KMS-11 (cell line): Measurements from ENCODE around the gene LCORL.

Source experiments
- H2AFZ ChIP-seq: fragments of 200-600 bp; sonication (generic); 2 replicates; pipeline ENCODE4 v1.6.1; 2016; ENCODE audit warnings: antibody characterized with exemption, mixed run types, low read depth
- H3K27ac ChIP-seq: fragments of 200-600 bp; sonication (generic); 2 replicates; pipeline ENCODE4 v1.6.1; 2016; ENCODE audit warnings: mild to moderate bottlenecking, mixed run types
- H3K27me3 ChIP-seq: fragments of 200-600 bp; sonication (generic); 2 replicates; pipeline ENCODE4 v1.6.1; 2017; ENCODE audit warnings: mild to moderate bottlenecking, low read depth, mixed run types, moderate library complexity; ENCODE audit not compliant: insufficient read depth
- H3K36me3 ChIP-seq: fragments of 200-600 bp; sonication (generic); 2 replicates; pipeline ENCODE4 v1.6.1; 2017; ENCODE audit warnings: mild to moderate bottlenecking, mixed run types; ENCODE audit not compliant: insufficient read depth
- H3K4me1 ChIP-seq: fragments of 200-600 bp; sonication (generic); 2 replicates; pipeline ENCODE4 v1.6.1; 2016; ENCODE audit warnings: mild to moderate bottlenecking, low read depth, mixed run types; ENCODE audit not compliant: poor library complexity, severe bottlenecking
- H3K4me2 ChIP-seq: fragments of 200-600 bp; sonication (generic); 2 replicates; pipeline ENCODE4 v1.7.0; 2016; ENCODE audit warnings: mild to moderate bottlenecking, mixed run types
- H3K4me3 ChIP-seq: fragments of 200-600 bp; sonication (generic); IDR thresholded peaks from 2 replicates; pipeline ENCODE4 v1.6.1; 2017; ENCODE audit warnings: low read depth, low read length, mixed read lengths; ENCODE audit not compliant: insufficient read depth
- H3K79me2 ChIP-seq: fragments of 200-600 bp; sonication (generic); 2 replicates; pipeline ENCODE4 v1.6.1; 2016; ENCODE audit warnings: low read depth, mixed run types; ENCODE audit not compliant: insufficient read depth
- H3K9ac ChIP-seq: fragments of 200-600 bp; sonication (generic); 2 replicates; pipeline ENCODE4 v1.6.1; 2016; ENCODE audit warnings: mild to moderate bottlenecking, mixed run types
- H4K20me1 ChIP-seq: fragments of 200-600 bp; sonication (generic); 2 replicates; pipeline ENCODE4 v1.6.1; 2016; ENCODE audit warnings: mild to moderate bottlenecking, mixed run types; ENCODE audit not compliant: insufficient read depth
- CTCF ChIP-seq: fragments of 200-600 bp; sonication (generic); conservative IDR thresholded peaks from 2 replicates; pipeline ENCODE4 v1.6.1; 2017; ENCODE audit warnings: low read depth, mild to moderate bottlenecking, antibody characterized with exemption, low read length, moderate library complexity, mixed read lengths

LCORL gene

DNA sequence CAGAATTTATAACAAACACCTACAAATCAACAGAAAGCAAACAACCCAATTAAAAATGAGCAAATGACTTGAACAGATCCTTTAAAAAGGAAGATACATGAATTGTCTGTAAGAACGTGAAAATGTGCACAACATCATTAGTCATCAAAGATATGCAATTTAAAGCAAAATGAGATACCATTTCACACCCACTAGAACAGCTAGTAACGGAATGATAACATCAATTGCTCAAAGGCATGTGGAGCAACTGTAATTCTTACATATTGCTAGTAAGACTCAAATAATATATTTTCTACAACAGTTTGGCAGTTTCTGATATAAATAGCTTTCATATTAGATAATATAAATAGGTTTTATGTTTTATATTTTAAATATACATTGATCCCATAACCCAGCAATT, 82.5 kb downstream of the LCORL start:
- Histone ChIP-seq H3K79me2 (no peaks in the 10 kb centered on the region), H4K20me1 (no peaks in the 10 kb centered on the region), H3K4me1 (no peaks in the 10 kb centered on the region), H3K4me3 (no peak overlapping the region), H3K36me3 (no peaks in the 10 kb centered on the region), H2AFZ (no peak overlapping the region), H3K27me3 (no peaks in the 10 kb centered on the region), H3K4me2 (no peak overlapping the region), H3K27ac (no peak overlapping the region), H3K9ac (no peak overlapping the region)
- no peak for TF ChIP-seq CTCF

- no peaks in the 10 kb centered on the region for H4K20me1 ChIP-seq
- no peak overlapping the region for H3K4me2 ChIP-seq
- no peak overlapping the region for H2AFZ ChIP-seq
- H3K4me1 ChIP-seq: no peaks in the 10 kb centered on the region
- no peak overlapping the region for H3K27ac ChIP-seq
- no peak overlapping the region for H3K4me3 ChIP-seq
- no peaks in the 10 kb centered on the region for H3K27me3 ChIP-seq
- TF ChIP-seq CTCF: no peak
- no peak overlapping the region for H3K9ac ChIP-seq
- no peaks in the 10 kb centered on the region for H3K79me2 ChIP-seq
- no peaks in the 10 kb centered on the region for H3K36me3 ChIP-seq
Observed at GRCh38 chr4:17934286-17934685, 87.3 kb downstream of the LCORL start.

- no peaks in the 10 kb centered on the region for H3K79me2 ChIP-seq
- no peaks in the 10 kb centered on the region for H3K36me3 ChIP-seq
- no peaks in the 10 kb centered on the region for H3K27me3 ChIP-seq
- no peak overlapping the region for H3K4me3 ChIP-seq
- H3K9ac ChIP-seq: no peak overlapping the region
- TF ChIP-seq CTCF: no peak
- no peak overlapping the region for H3K27ac ChIP-seq
- H3K4me1 ChIP-seq: no peaks in the 10 kb centered on the region
- H2AFZ ChIP-seq: no peak overlapping the region
- no peaks in the 10 kb centered on the region for H4K20me1 ChIP-seq
- no peak overlapping the region for H3K4me2 ChIP-seq
Observed at GRCh38 chr4:17933126-17933525, 88.4 kb downstream of the LCORL start.

- Histone ChIP-seq H3K9ac (no peak overlapping the region), H2AFZ (no peak overlapping the region), H3K36me3 (no peaks in the 10 kb centered on the region), H3K4me1 (no peaks in the 10 kb centered on the region), H3K79me2 (no peaks in the 10 kb centered on the region), H4K20me1 (no peaks in the 10 kb centered on the region), H3K27me3 (no peaks in the 10 kb centered on the region), H3K4me2 (no peak overlapping the region), H3K4me3 (no peak overlapping the region), H3K27ac (no peak overlapping the region)
- no peak for TF ChIP-seq CTCF
Observed at GRCh38 chr4:17932041-17932440, 89.5 kb downstream of the LCORL start.

GRCh38 chr4:17930256-17930655, 91.3 kb downstream of the LCORL start:
- no peak overlapping the region for H3K4me3 ChIP-seq
- no peak overlapping the region for H3K4me2 ChIP-seq
- no peaks in the 10 kb centered on the region for H3K79me2 ChIP-seq
- no peak overlapping the region for H3K9ac ChIP-seq
- H4K20me1 ChIP-seq: no peaks in the 10 kb centered on the region
- no peaks in the 10 kb centered on the region for H3K36me3 ChIP-seq
- no peak overlapping the region for H2AFZ ChIP-seq
- no peaks in the 10 kb centered on the region for H3K4me1 ChIP-seq
- no peak overlapping the region for H3K27ac ChIP-seq
- TF ChIP-seq CTCF: no peak
- no peaks in the 10 kb centered on the region for H3K27me3 ChIP-seq
